ENCODE measurements around the gene EDIL3. TPM values are rescaled to one million over a fixed set of nuclear protein-coding genes. Genes with fewer than 3 reads are reported as not detected.

Gene EDIL3
- total and polyA plus RNA-seq, 2 of the 13 experiments (the other 11 are each of a cell fraction or from before 2014, with no cell fraction given) = 0.01 TPM; not detected in 1

- intact Hi-C loops (cut with micrococcal nuclease; ENCODE audit: unreplicated experiment) = loop anchor here (10.0 kb wide), 1 partner anchor 166 kb away; no protein-coding TSS in a partner anchor
- BruUV-seq (replicated peaks) = no TSS peak
- Histone ChIP-seq H3K4me3 (replicated peaks in 1 of 3; ENCODE audit: insufficient read depth in 1 of 3, low read depth in 2 of 3, low read length in 3 of 3) (no peak overlapping the region), H2AFZ (ENCODE audit: low read length) (no peak overlapping the region), H3K79me2 (ENCODE audit: insufficient read depth, low read length) (no peaks in the 10 kb centered on the region), H3K9ac (ENCODE audit: insufficient read depth, low read depth, low read length) (no peak overlapping the region), H3K9me3 (ENCODE audit: low read length) (no peaks in the 10 kb centered on the region), H4K20me1 (ENCODE audit: insufficient read depth, low read length) (no peaks in the 10 kb centered on the region), H3K4me2 (ENCODE audit: low read depth, low read length) (no peak overlapping the region), H3K4me1 (ENCODE audit: insufficient read depth, low read length) (no peaks in the 10 kb centered on the region), H3K36me3 (replicated peaks in 1 of 2; ENCODE audit: control insufficient read depth in 1 of 2, insufficient read depth in 2 of 2, low read length in 2 of 2) (no peaks in the 10 kb centered on the region), H3K27me3 (ENCODE audit: control insufficient read depth in 1 of 2, insufficient read depth in 2 of 2, low read length in 2 of 2) (no peaks in the 10 kb centered on the region), H3K27ac (ENCODE audit: extremely low read length, insufficient read depth, low read length) (no peak overlapping the region)
- POLR2A ChIA-PET = no interaction called here
- ATAC-seq = no peak
- in situ Hi-C loops (cut with HindIII; ENCODE audit: extremely low pct_ligation_motif_present, low pct_unique_long_range_greater_than_20kb) = no loop called here
- no peak for FAIRE-seq
- TF ChIP-seq ZNF891 (CRISPR knock-in tag; IDR thresholded peaks at IDR 0.05) (no peak), BCL6 (CRISPR knock-in tag; IDR thresholded peaks at IDR 0.05) (no peak)
- CTCF ChIA-PET (ENCODE audit: low intra/inter-chr PET ratio, low total read pairs) = no interaction called here
- DNase-seq (ENCODE audit: low spot score) = no peak
Measured at GRCh38 chr5:84279234-84279633, 105.4 kb downstream of the EDIL3 start.

GRCh38 chr5:84275609-84276008, 109.1 kb downstream of the EDIL3 start:
- Histone ChIP-seq H3K79me2 (ENCODE audit: insufficient read depth, low read length) (no peaks in the 10 kb centered on the region), H3K36me3 (replicated peaks in 1 of 2; ENCODE audit: control insufficient read depth in 1 of 2, insufficient read depth in 2 of 2, low read length in 2 of 2) (no peaks in the 10 kb centered on the region), H3K9ac (ENCODE audit: insufficient read depth, low read depth, low read length) (no peak overlapping the region), H3K9me3 (ENCODE audit: low read length) (no peaks in the 10 kb centered on the region), H3K27me3 (ENCODE audit: control insufficient read depth in 1 of 2, insufficient read depth in 2 of 2, low read length in 2 of 2) (no peaks in the 10 kb centered on the region), H2AFZ (ENCODE audit: low read length) (no peak overlapping the region), H3K4me3 (replicated peaks in 1 of 3; ENCODE audit: insufficient read depth in 1 of 3, low read depth in 2 of 3, low read length in 3 of 3) (no peak overlapping the region), H4K20me1 (ENCODE audit: insufficient read depth, low read length) (no peaks in the 10 kb centered on the region), H3K4me1 (ENCODE audit: insufficient read depth, low read length) (no peaks in the 10 kb centered on the region), H3K27ac (ENCODE audit: extremely low read length, insufficient read depth, low read length) (no peak overlapping the region), H3K4me2 (ENCODE audit: low read depth, low read length) (no peak overlapping the region)
- intact Hi-C loops (cut with micrococcal nuclease; ENCODE audit: unreplicated experiment) (loop anchor here (10.0 kb wide), 1 partner anchor 169 kb away; no protein-coding TSS in a partner anchor), in situ Hi-C loops (cut with HindIII; ENCODE audit: extremely low pct_ligation_motif_present, low pct_unique_long_range_greater_than_20kb) (no loop called here)
- ATAC-seq = no peak
- POLR2A ChIA-PET = no interaction called here
- no peak for FAIRE-seq
- no peak for DNase-seq (ENCODE audit: low spot score)
- BruUV-seq (replicated peaks) = no TSS peak
- TF ChIP-seq GTF3A (CRISPR knock-in tag; conservative IDR thresholded peaks at IDR 0.05) (no peak), POGZ (CRISPR knock-in tag; IDR thresholded peaks at IDR 0.05) (no peak), LCORL (IDR thresholded peaks at IDR 0.05) (no peak), LCORL (CRISPR knock-in tag; IDR thresholded peaks at IDR 0.05) (no peak), POLR2AphosphoS5 (IDR thresholded peaks at IDR 0.05; ENCODE audit: low read depth, low read length) (no peak), ZNF407 (CRISPR knock-in tag; IDR thresholded peaks at IDR 0.05; ENCODE audit: not compliant biosample characterization) (no peak), ZNF263 (CRISPR knock-in tag; IDR thresholded peaks at IDR 0.05) (no peak), ZNF451 (CRISPR knock-in tag; IDR thresholded peaks at IDR 0.05) (no peak), RFX3 (CRISPR knock-in tag; IDR thresholded peaks at IDR 0.05) (no peak), RXRA (CRISPR knock-in tag; IDR thresholded peaks at IDR 0.05) (no peak), ARNTL (CRISPR knock-in tag; IDR thresholded peaks at IDR 0.05) (no peak), ZBTB7A (CRISPR knock-in tag; IDR thresholded peaks at IDR 0.05) (no peak)
- CTCF ChIA-PET (ENCODE audit: low intra/inter-chr PET ratio, low total read pairs) = no interaction called here
- WGBS (ENCODE audit: low lambda C conversion rate) = 12% methylated on average over 1 of the region's 1 CpG

Data from HepG2 (cell line).